ENCODE results near the gene FAM161B. TPM values are rescaled to one million over a fixed set of nuclear protein-coding genes. Genes with fewer than 3 reads are reported as not detected.
"Not testable (repeated sequence)": the region's sequence is repeated elsewhere in the genome, so short reads cannot be mapped to it uniquely, and the experiment has no call there.

Gene FAM161B
- total and polyA plus RNA-seq, 2 of the 13 experiments (the other 11 are each of a cell fraction or from before 2014, with no cell fraction given) = 1.6 to 2.0 TPM

- TF ChIP-seq ZGPAT (CRISPR knock-in tag; IDR thresholded peaks at IDR 0.05) (0 out of 2 replicates have a peak, but pooled peaks have one; percentile 12), SOX6 (IDR thresholded peaks at IDR 0.05) (no peak), SOX6 (CRISPR knock-in tag; IDR thresholded peaks at IDR 0.05) (peak; percentile 28), NFE2L1 (CRISPR knock-in tag; IDR thresholded peaks at IDR 0.05; ENCODE audit: borderline replicate concordance) (no peak), JUND (CRISPR knock-in tag; IDR thresholded peaks at IDR 0.05) (0 out of 2 replicates have a peak, but pooled peaks have one; percentile 9), ZNF607 (CRISPR knock-in tag; IDR thresholded peaks at IDR 0.05; ENCODE audit: borderline replicate concordance) (0 out of 2 replicates have a peak, but pooled peaks have one; percentile 43), ZBTB33 (CRISPR knock-in tag; IDR thresholded peaks at IDR 0.05) (peak; percentile 80), HNRNPL (IDR thresholded peaks at IDR 0.05; ENCODE audit: low read depth, low read length) (no peak)
Observed at GRCh38 chr14:73991092-73991491, 41.2 kb upstream of the FAM161B start (continued).

- CTCF ChIA-PET (ENCODE audit: low intra/inter-chr PET ratio, low total read pairs) = not testable (repeated sequence)
Observed at GRCh38 chr14:73988656-73989055, 38.8 kb upstream of the FAM161B start.

More at GRCh38 chr14:73988656-73989055, 38.8 kb upstream of the FAM161B start:
- H2AFZ ChIP-seq (ENCODE audit: low read length); H3K79me2 ChIP-seq (ENCODE audit: insufficient read depth, low read length); FAIRE-seq; ATAC-seq; H3K9ac ChIP-seq (ENCODE audit: insufficient read depth, low read depth, low read length); intact Hi-C loops (cut with micrococcal nuclease; ENCODE audit: unreplicated experiment); H3K27ac ChIP-seq (ENCODE audit: extremely low read length, insufficient read depth, low read length); H3K9me3 ChIP-seq (ENCODE audit: low read length); DNase-seq (ENCODE audit: low spot score); in situ Hi-C loops (cut with HindIII; ENCODE audit: extremely low pct_ligation_motif_present, low pct_unique_long_range_greater_than_20kb); H3K27me3 ChIP-seq (ENCODE audit: control insufficient read depth in 1 of 2, insufficient read depth in 2 of 2, low read length in 2 of 2); H3K4me3 ChIP-seq (replicated peaks in 1 of 3; ENCODE audit: insufficient read depth in 1 of 3, low read depth in 2 of 3, low read length in 3 of 3); BruUV-seq (replicated peaks); H3K4me2 ChIP-seq (ENCODE audit: low read depth, low read length); H4K20me1 ChIP-seq (ENCODE audit: insufficient read depth, low read length): not testable (repeated sequence)
- H3K36me3 ChIP-seq (replicated peaks in 1 of 2; ENCODE audit: control insufficient read depth in 1 of 2, insufficient read depth in 2 of 2, low read length in 2 of 2) = peaks cover 7 to 28% of the 10 kb centered on the region in 2 experiments
- whole genome bisulfite sequencing (ENCODE audit: low lambda C conversion rate) = 67% methylated on average over 7 of the region's 7 CpGs
- H3K4me1 ChIP-seq (ENCODE audit: insufficient read depth, low read length) = peaks cover 53% of the 10 kb centered on the region
- POLR2A ChIA-PET = interaction anchor here (0.7 to 2.2 kb wide), 3 partner anchors 8 to 102 kb away, joined by 3 to 14 read pairs (median 3); partner anchors contain the start of gene ZNF410
- TF ChIP-seq GATAD2A (CRISPR knock-in tag; IDR thresholded peaks at IDR 0.05) (0 out of 2 replicates have a peak, but pooled peaks have one; percentile 40), CEBPG (CRISPR knock-in tag; IDR thresholded peaks at IDR 0.05) (peak; percentile 61), ZNF441 (CRISPR knock-in tag; IDR thresholded peaks at IDR 0.05; ENCODE audit: borderline replicate concordance) (0 out of 2 replicates have a peak, but pooled peaks have one; percentile 39), GFI1 (CRISPR knock-in tag; IDR thresholded peaks at IDR 0.05; ENCODE audit: borderline replicate concordance) (0 out of 2 replicates have a peak, but pooled peaks have one; percentile 36), ZGPAT (CRISPR knock-in tag; IDR thresholded peaks at IDR 0.05) (peak; percentile 41; the same call in 1 of the 2 replicates), ZNF460 (CRISPR knock-in tag; IDR thresholded peaks at IDR 0.05; ENCODE audit: borderline replicate concordance) (peak; percentile 30; the same call in 1 of the 2 replicates), ZNF770 (CRISPR knock-in tag; IDR thresholded peaks at IDR 0.05) (peak; percentile 83), TEAD3 (CRISPR knock-in tag; optimal IDR thresholded peaks at IDR 0.05; ENCODE audit: borderline replicate concordance) (peak; percentile 74)

Measured in HepG2 (cell line).